Left lobe of liver (tissue), 2 donors: Measurements from ENCODE around the gene CRTC1. TPM values are rescaled to one million over a fixed set of nuclear protein-coding genes. Genes with fewer than 3 reads are reported as not detected.

ENCODE experiments used
- ATAC-seq: fragments of 200-7000 bp; cut with Tn5 transposase; one replicate; pipeline ENCODE4 v1.9.1; 2020; ENCODE audit warnings: mild to moderate bottlenecking, moderate library complexity
- DNase-seq: peaks from one replicate; pipeline ENCODE4 v3.0.0-alpha.2; 2020; ENCODE audit warnings: low spot score
- total RNA-seq: library from RNA; stranded (reverse); gene quantifications from one replicate; pipeline ENCODE4 v1.2.1, GENCODE V29; 2021
- donor health status: DM: no; HTN: no; CAD: no; lungs with moderate emphysema.
- donor health status: DM: no; HTN: yes; CAD: no.

Gene CRTC1
- total RNA-seq, 1 donor from 2014 or later: 6.2 TPM

DNA sequence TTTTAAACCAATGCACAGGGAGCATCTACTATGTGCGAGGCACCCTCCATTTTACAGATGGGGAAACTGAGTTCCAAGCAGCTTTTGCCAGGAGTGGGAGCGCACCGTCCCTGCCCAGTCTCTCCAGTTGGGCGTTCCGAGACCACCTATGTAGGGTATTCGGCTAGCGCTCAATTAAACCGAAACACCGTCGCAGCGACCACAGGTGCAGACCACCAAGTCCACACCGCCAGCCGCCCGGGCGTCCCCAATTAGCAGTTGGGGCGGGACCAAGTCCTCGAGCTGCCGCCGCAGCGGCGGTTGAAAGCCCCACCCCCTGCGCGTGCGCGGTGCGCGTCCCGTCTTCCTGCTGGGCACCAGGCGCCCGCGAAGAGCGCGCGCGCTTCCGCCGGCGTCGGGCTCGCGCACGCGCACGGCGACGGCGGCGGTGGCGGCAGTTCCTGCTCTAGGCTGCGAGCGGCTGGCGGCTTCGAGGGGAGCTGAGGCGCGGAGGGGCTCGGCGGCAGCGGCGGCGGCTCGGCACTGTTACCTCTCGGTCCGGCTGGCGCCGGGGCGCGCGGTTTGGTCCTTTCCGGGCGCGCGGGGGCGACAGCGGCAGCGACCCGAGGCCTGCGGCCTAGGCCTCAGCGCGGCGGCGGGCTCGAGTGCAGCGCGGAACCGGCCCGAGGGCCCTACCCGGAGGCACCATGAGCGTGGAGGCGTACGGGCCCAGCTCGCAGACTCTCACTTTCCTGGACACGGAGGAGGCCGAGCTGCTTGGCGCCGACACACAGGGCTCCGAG is 148.2 kb downstream of the CRTC1 start, which contains the start of gene UPF1:
Gene UPF1, plus strand, starts transcription at position 436 of the 782 bp plus-strand sequence. Its CDS starts 251 bp downstream, at position 687.
- ATAC-seq (peak; percentile 89), DNase-seq (peak; percentile 96)

Other genes with a start within 250 kb of the CRTC1 start
- gene ISYNA1, start 245.5 kb upstream of the CRTC1 start, total RNA-seq: 10.2 TPM
- gene ELL, start 161.6 kb upstream of the CRTC1 start, total RNA-seq: 11.2 TPM
- gene FKBP8, start 140.1 kb upstream of the CRTC1 start, total RNA-seq: 116 TPM
- 30.4 TPM for gene KXD1, start 125.8 kb upstream of the CRTC1 start, total RNA-seq
- 425 TPM for gene UBA52, start 111.8 kb upstream of the CRTC1 start, total RNA-seq
- gene REX1BD, start 94.9 kb upstream of the CRTC1 start, total RNA-seq: 55.7 TPM
- gene CRLF1, start 76.9 kb upstream of the CRTC1 start, total RNA-seq: 0.20 TPM
- gene TMEM59L, start 70.8 kb upstream of the CRTC1 start, total RNA-seq: not detected
- gene KLHL26, start 46.7 kb upstream of the CRTC1 start, total RNA-seq: 6.1 TPM
- not detected for gene COMP, start 107.6 kb downstream of the CRTC1 start, total RNA-seq
- 43.5 TPM for gene UPF1, start 148.3 kb downstream of the CRTC1 start, total RNA-seq
- 0.08 TPM for gene CERS1, start 212.5 kb downstream of the CRTC1 start, total RNA-seq
- gene COPE, start 235.7 kb downstream of the CRTC1 start, total RNA-seq: 113 TPM
- 18.9 TPM for gene DDX49, start 236.0 kb downstream of the CRTC1 start, total RNA-seq